HepG2 (cell line): ENCODE data around the gene TBL3. TPM values are rescaled to one million over a fixed set of nuclear protein-coding genes. Genes with fewer than 3 reads are reported as not detected.

Experiments
- ELF4 ChIP-seq: sonication (generic); formaldehyde crosslinking; IDR thresholded peaks from 2 replicates; pipeline ENCODE4 v1.5.0; 2020; ENCODE audit warnings: missing genetic modification reagents, mild to moderate bottlenecking, moderate library complexity, borderline replicate concordance
- HMG20B ChIP-seq: conservative IDR thresholded peaks from 2 replicates; pipeline ENCODE4 v1.6.1; 2016; ENCODE audit warnings: missing genetic modification reagents, missing compliant biosample characterization
- HNF4A ChIP-seq: sonication (generic); formaldehyde crosslinking; IDR thresholded peaks from 2 replicates; pipeline ENCODE4 v1.4.0; 2020; ENCODE audit warnings: missing genetic modification reagents
- MATR3 ChIP-seq: sonication (generic); formaldehyde crosslinking; IDR thresholded peaks from 2 replicates; pipeline ENCODE4 v1.4.0; 2020; ENCODE audit warnings: missing genetic modification reagents
- MEF2D ChIP-seq: sonication (generic); formaldehyde crosslinking; IDR thresholded peaks from 2 replicates; pipeline ENCODE4 v1.5.1; 2020; ENCODE audit warnings: mild to moderate bottlenecking, missing genetic modification reagents
- MTA3 ChIP-seq: sonication (generic); formaldehyde crosslinking; IDR thresholded peaks from 2 replicates; pipeline ENCODE4 v1.4.0; 2020; ENCODE audit warnings: missing genetic modification reagents
- PITX1 ChIP-seq: sonication (generic); formaldehyde crosslinking; IDR thresholded peaks from 2 replicates; pipeline ENCODE4 v1.5.1; 2020; ENCODE audit warnings: mild to moderate bottlenecking, missing genetic modification reagents
- POLR2G ChIP-seq: fragments of 200-400 bp; formaldehyde crosslinking; IDR thresholded peaks from 2 replicates; pipeline ENCODE4 v1.6.1; 2018; ENCODE audit warnings: mild to moderate bottlenecking, low read depth, low read length, moderate library complexity
- RBM39 ChIP-seq: fragments of 200-400 bp; formaldehyde crosslinking; IDR thresholded peaks from one replicate; pipeline ENCODE4 v1.6.1; 2018; ENCODE audit warnings: antibody characterized with exemption, mild to moderate bottlenecking, low read depth, low read length; ENCODE audit not compliant: poor library complexity, severe bottlenecking
- RFXANK ChIP-seq: IDR thresholded peaks from 2 replicates; pipeline ENCODE4 v1.6.1; 2016
- RNF2 ChIP-seq: fragments of 450-650 bp; conservative IDR thresholded peaks from 2 replicates; pipeline ENCODE4 v1.6.1; 2016; ENCODE audit warnings: low read depth
- SAFB2 ChIP-seq: sonication (generic); formaldehyde crosslinking; IDR thresholded peaks from 2 replicates; pipeline ENCODE4 v1.5.1; 2020; ENCODE audit warnings: missing genetic modification reagents, low read depth, mild to moderate bottlenecking, borderline replicate concordance
- SIX1 ChIP-seq: sonication (generic); formaldehyde crosslinking; IDR thresholded peaks from 2 replicates; pipeline ENCODE4 v1.4.0; 2020; ENCODE audit warnings: missing genetic modification reagents, borderline replicate concordance
- SMARCE1 ChIP-seq: fragments of 450-650 bp; IDR thresholded peaks from 2 replicates; pipeline ENCODE4 v1.6.1; 2017; ENCODE audit warnings: borderline replicate concordance
- SNAPC2 ChIP-seq: sonication (generic); formaldehyde crosslinking; IDR thresholded peaks from 2 replicates; pipeline ENCODE4 v1.8.1; 2022; ENCODE audit warnings: mild to moderate bottlenecking, missing genetic modification reagents
- TIGD3 ChIP-seq: sonication (generic); formaldehyde crosslinking; IDR thresholded peaks from 2 replicates; pipeline ENCODE4 v1.5.1; 2020; ENCODE audit warnings: mild to moderate bottlenecking, missing genetic modification reagents, borderline replicate concordance
- TOE1 ChIP-seq: sonication (generic); formaldehyde crosslinking; IDR thresholded peaks from 2 replicates; pipeline ENCODE4 v1.4.0; 2020; ENCODE audit warnings: mild to moderate bottlenecking, missing genetic modification reagents
- ZBTB21 ChIP-seq: sonication (generic); formaldehyde crosslinking; IDR thresholded peaks from 2 replicates; pipeline ENCODE4 v1.4.0; 2020; ENCODE audit warnings: missing genetic modification reagents
- ZKSCAN5 ChIP-seq: sonication (generic); formaldehyde crosslinking; IDR thresholded peaks from 2 replicates; pipeline ENCODE4 v1.5.1; 2020; ENCODE audit warnings: mild to moderate bottlenecking, missing genetic modification reagents
- ZNF101 ChIP-seq: sonication (generic); formaldehyde crosslinking; IDR thresholded peaks from 2 replicates; pipeline ENCODE4 v1.4.0; 2020; ENCODE audit warnings: mild to moderate bottlenecking, low read depth, missing genetic modification reagents, borderline replicate concordance
- ZNF12 ChIP-seq: sonication (generic); formaldehyde crosslinking; IDR thresholded peaks from 2 replicates; pipeline ENCODE4 v1.5.0; 2020; ENCODE audit warnings: missing genetic modification reagents
- ZNF160 ChIP-seq: sonication (generic); formaldehyde crosslinking; IDR thresholded peaks from 2 replicates; pipeline ENCODE4 v1.8.0; 2022; ENCODE audit warnings: mild to moderate bottlenecking, inconsistent platforms, missing genetic modification reagents
- ZNF17 ChIP-seq: sonication (generic); formaldehyde crosslinking; IDR thresholded peaks from 2 replicates; pipeline ENCODE4 v1.5.0; 2020; ENCODE audit warnings: mild to moderate bottlenecking, missing genetic modification reagents
- ZNF256 ChIP-seq: sonication (generic); formaldehyde crosslinking; conservative IDR thresholded peaks from 2 replicates; pipeline ENCODE4 v1.4.0; 2020; ENCODE audit warnings: missing genetic modification reagents
- ZNF432 ChIP-seq: sonication (generic); formaldehyde crosslinking; IDR thresholded peaks from 2 replicates; pipeline ENCODE4 v1.5.0; 2020; ENCODE audit warnings: missing genetic modification reagents, mild to moderate bottlenecking, borderline replicate concordance
- ZNF441 ChIP-seq: sonication (generic); formaldehyde crosslinking; IDR thresholded peaks from 2 replicates; pipeline ENCODE4 v1.7.0; 2021; ENCODE audit warnings: missing genetic modification reagents, borderline replicate concordance
- ZNF614 ChIP-seq: IDR thresholded peaks from 2 replicates; pipeline ENCODE4 v1.6.1; 2018; ENCODE audit warnings: missing biosample characterization, missing genetic modification reagents, inconsistent platforms, borderline replicate concordance
- polyA plus RNA-seq, 8 experiments: library from polyadenylated mRNA; depleted of rRNA in 3 of 8; stranded (reverse) in 7 of 8; unstranded in 1 of 8; fragments of >200 nt; fragmentation: Illumina TruSeq in 4 of 8; extraction: Trizol in 4 of 8; gene quantifications; 2 replicates each; pipeline versions ENCODE4 v1.2.1 to v1.2.3, GENCODE V29; 2011 to 2016; ENCODE audit warnings: low read depth in 4 of 8, missing spikeins in 1 of 8, mixed read lengths in 1 of 8; ENCODE audit not compliant: insufficient read depth in 1 of 8
- total RNA-seq, 5 experiments: library from RNA; depleted of rRNA; stranded (reverse); fragments of >200 nt; fragmentation: Illumina TruSeq; extraction: Trizol; gene quantifications; 2 replicates each; pipeline ENCODE4 v1.2.3, GENCODE V29; 2016; ENCODE audit warnings: low read depth in 1 of 5
- TF ChIP-seq, protein P1 (sequence below): sonication (generic); formaldehyde crosslinking; IDR thresholded peaks from 2 replicates; pipeline ENCODE4 v1.9.0; 2021; ENCODE audit warnings: missing genetic modification reagents, mild to moderate bottlenecking, borderline replicate concordance
- TF ChIP-seq, protein P2 (sequence below): sonication (generic); formaldehyde crosslinking; IDR thresholded peaks from 2 replicates; pipeline ENCODE4 v1.5.0; 2020; ENCODE audit warnings: missing genetic modification reagents

The TBL3 gene
- total and polyA plus RNA-seq, 2 of the 13 experiments (the other 11 are each of a cell fraction or from before 2014, with no cell fraction given): 16.8 to 38.0 TPM

DNA sequence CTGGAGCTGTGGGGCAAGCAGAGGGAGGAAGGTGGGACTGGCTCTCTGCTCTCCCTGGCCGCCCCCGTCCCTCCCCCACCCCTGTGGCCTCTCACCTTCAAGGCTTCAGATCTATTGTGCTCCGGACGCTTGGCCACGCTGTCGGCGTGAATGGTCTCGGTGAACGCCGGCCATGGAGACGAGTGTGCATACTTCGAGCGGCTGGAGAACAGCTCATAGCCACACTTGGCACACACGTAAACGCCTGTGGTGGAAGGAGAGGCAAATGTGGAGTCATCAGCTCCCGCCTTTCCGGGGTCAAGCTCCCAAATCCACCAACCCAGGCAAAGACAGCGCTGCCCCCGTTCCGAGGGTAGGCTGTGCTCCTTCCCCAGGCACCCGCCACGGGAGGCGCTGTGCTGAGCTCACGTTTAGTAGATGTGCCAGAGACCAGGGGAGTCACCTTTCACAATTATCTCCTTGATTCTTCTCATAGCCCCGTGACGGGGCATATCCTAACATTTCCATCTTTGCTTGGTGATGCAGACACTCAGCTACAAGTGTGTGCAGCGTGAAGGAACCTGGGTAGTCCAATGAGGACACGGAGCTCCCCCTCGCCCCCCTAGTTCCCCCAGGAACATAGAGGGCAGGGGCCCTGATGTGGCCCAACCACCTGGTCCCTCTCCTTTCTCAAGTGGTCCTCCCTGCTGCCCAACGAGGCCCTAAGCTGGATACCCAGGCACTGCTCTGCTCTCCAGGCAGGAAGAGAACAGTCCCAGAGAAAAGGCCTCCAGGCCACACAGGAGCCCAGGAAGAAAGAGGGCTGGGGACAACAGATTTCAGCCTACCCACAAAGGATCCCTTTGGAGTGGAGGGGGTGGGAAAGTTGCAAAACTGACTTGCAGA, 30.4 kb upstream of the TBL3 start (continued):
- TF ChIP-seq HMG20B (CRISPR knock-in tag): no peak
- TF ChIP-seq TIGD3: no peak
- no peak for TF ChIP-seq ZNF432 (CRISPR knock-in tag)
- no peak for TF ChIP-seq ZNF256 (CRISPR knock-in tag)
- no peak for TF ChIP-seq MEF2D (CRISPR knock-in tag)
- no peak for TF ChIP-seq SNAPC2
- TF ChIP-seq, protein P1, sequence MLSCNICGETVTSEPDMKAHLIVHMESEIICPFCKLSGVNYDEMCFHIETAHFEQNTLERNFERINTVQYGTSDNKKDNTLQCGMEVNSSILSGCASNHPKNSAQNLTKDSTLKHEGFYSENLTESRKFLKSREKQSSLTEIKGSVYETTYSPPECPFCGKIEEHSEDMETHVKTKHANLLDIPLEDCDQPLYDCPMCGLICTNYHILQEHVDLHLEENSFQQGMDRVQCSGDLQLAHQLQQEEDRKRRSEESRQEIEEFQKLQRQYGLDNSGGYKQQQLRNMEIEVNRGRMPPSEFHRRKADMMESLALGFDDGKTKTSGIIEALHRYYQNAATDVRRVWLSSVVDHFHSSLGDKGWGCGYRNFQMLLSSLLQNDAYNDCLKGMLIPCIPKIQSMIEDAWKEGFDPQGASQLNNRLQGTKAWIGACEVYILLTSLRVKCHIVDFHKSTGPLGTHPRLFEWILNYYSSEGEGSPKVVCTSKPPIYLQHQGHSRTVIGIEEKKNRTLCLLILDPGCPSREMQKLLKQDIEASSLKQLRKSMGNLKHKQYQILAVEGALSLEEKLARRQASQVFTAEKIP (CRISPR knock-in tag): no peak
- peak; percentile 80 for TF ChIP-seq RBM39
- no peak for TF ChIP-seq ZNF441 (CRISPR knock-in tag)
- no peak for TF ChIP-seq ZBTB21 (CRISPR knock-in tag)
- TF ChIP-seq HNF4A (CRISPR knock-in tag): no peak
- no peak for TF ChIP-seq ZNF614
- TF ChIP-seq SAFB2 (CRISPR knock-in tag): no peak
- TF ChIP-seq PITX1: no peak
- TF ChIP-seq ZNF160 (CRISPR knock-in tag): no peak; the same call in 1 of the 2 replicates
- no peak for TF ChIP-seq ZNF12 (CRISPR knock-in tag)
- TF ChIP-seq, protein P2, sequence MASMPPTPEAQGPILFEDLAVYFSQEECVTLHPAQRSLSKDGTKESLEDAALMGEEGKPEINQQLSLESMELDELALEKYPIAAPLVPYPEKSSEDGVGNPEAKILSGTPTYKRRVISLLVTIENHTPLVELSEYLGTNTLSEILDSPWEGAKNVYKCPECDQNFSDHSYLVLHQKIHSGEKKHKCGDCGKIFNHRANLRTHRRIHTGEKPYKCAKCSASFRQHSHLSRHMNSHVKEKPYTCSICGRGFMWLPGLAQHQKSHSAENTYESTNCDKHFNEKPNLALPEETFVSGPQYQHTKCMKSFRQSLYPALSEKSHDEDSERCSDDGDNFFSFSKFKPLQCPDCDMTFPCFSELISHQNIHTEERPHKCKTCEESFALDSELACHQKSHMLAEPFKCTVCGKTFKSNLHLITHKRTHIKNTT (CRISPR knock-in tag): no peak
- no peak for TF ChIP-seq RFXANK (CRISPR knock-in tag)
- TF ChIP-seq TOE1 (CRISPR knock-in tag): no peak
- no peak for TF ChIP-seq SIX1 (CRISPR knock-in tag)
- TF ChIP-seq RNF2: no peak
- no peak for TF ChIP-seq ZKSCAN5
- no peak for TF ChIP-seq SMARCE1
- no peak for TF ChIP-seq ELF4 (CRISPR knock-in tag)
- TF ChIP-seq ZNF101: no peak
- no peak for TF ChIP-seq MATR3 (CRISPR knock-in tag)
- TF ChIP-seq POLR2G: peak; percentile 52; the same call in 1 of the 2 replicates
- TF ChIP-seq ZNF17 (CRISPR knock-in tag): no peak
- no peak for TF ChIP-seq MTA3
